ENCODE measurements around the gene DTX1.

The DTX1 gene

GRCh38 chr12:113071135-113072112, 14.9 kb downstream of the DTX1 start:
- DNase-seq (ENCODE audit: low read depth) = no peak

- no peak for DNase-seq (ENCODE audit: low read depth)
These were observed 15.6 kb downstream of the DTX1 start for GRCh38 chr12:113072136-113072535.

GRCh38 chr12:113073586-113073985, 17.1 kb downstream of the DTX1 start:
- DNase-seq (ENCODE audit: low read depth) = no peak

DNA sequence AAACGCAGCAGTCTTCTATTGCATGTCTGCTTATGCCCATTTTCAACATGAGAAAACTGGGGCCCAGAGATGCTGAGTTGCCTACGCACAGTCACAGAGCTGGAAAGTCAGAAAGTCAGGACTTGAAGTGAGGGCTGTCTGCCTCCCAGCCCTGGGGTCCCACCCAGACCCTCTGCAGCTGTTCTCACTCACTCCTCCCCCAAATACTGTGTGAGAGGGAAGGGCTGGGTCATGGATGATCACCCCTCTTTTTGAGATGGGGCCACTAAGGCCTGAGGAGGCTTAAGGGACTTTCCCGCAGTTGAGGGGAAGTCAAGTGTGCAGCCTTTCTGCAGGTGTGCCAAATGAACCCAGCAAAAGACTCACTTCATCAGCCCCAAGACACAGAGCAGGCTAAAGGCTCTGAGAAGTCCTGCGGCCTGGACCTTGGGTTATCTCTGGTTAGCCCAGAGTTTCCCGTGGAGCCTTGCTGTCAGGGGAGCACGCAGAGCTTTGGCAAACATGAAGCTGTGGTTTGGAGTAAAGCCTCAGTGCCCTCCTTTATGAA, 18.7 kb downstream of the DTX1 start:
- DNase-seq (ENCODE audit: low read depth) = no peak

DNA sequence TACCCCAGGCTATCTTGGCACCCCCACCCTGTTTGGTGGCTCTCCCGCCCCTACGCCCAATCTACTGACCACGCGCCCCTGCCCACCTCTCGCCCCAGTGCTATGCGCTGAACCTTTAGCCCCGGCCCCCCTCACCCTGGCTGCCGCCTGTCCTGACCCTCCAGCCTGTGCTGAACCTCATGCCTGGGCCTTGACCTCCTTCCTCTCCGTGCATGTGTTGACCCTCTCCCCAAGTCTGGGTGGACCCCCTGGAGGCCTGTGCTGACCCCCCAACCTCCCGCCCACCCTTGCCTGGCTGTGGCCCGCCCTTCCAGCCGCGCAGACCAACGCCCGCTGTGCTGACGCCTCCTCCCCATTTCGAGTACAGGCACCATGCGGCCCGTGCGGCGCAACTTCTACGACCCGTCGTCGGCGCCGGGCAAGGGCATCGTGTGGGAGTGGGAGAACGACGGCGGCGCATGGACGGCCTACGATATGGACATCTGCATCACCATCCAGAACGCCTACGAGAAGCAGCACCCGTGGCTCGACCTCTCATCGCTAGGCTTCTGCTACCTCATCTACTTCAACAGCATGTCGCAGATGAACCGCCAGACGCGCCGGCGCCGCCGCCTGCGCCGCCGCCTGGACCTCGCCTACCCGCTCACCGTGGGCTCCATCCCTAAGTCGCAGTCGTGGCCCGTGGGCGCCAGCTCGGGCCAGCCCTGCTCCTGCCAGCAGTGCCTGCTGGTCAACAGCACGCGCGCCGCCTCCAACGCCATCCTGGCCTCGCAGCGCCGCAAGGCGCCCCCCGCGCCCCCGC, 20.7 kb downstream of the DTX1 start:
- DNase-seq (ENCODE audit: low read depth) = no peak

DNA sequence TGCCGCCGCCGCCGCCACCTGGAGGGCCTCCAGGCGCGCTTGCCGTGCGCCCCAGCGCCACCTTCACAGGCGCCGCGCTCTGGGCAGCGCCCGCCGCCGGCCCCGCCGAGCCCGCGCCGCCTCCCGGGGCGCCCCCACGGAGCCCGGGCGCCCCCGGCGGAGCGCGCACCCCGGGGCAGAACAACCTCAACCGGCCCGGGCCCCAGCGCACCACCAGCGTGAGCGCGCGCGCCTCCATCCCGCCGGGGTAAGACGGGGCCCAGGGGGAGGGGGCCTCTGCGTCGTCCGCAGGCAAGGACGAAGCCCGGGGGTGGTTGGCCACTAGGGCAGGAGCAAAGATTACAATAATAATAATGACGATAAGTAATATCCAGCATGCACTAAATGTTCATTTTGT, 21.3 kb downstream of the DTX1 start:
- DNase-seq (ENCODE audit: low read depth) = no peak

GRCh38 chr12:113081873-113082272, 25.3 kb downstream of the DTX1 start:
- no peak for DNase-seq (ENCODE audit: low read depth)

GRCh38 chr12:113082486-113083148, 26.1 kb downstream of the DTX1 start:
- no peak for DNase-seq (ENCODE audit: low read depth)

GRCh38 chr12:113083863-113084435, 27.4 kb downstream of the DTX1 start:
- no peak for DNase-seq (ENCODE audit: low read depth)

DNA sequence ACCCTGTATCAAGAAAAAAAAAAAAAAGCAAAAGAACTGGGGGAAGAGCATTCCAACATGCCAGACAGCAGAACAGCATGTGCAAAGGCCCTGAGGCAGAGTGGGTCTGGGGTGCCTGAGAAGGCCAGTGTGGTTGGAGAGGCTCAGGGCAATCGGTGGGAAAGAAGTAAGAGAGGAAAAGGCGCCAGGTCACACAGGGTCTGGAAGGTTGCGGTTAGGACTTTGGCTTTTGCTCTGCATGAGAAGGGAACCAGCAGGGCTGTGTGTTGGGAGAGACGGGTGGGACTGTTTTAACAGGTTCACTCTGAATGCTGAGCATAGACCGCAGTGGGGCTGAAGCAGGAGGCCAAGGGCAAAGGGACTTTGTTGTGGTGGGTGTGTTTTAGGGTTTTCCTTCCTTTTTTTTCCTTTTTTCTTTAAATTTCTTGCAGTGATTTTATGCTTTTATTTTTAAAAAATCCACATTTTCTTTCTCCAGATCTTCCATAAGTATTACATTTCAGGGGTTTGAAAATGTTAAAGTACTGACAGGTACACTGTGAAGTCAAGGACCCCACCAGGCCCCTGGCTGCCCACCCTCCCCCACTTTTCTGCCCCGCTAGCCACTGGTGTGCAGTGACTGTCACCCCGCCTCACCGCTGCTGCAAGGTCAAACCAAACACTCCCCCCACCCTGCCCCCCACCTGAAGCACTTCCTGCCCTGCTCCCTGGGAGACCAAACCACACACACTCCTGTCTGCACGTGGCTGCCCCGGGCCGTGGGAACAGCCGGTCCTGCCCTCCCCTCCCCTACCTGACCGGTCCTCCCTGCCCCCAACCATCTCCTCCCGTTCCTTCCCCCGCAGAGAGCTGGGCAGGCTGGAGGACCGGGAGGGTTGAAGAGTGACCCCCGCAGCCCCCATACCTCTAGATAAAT, 30.0 kb downstream of the DTX1 start:
- no peak for DNase-seq (ENCODE audit: low read depth)

DNA sequence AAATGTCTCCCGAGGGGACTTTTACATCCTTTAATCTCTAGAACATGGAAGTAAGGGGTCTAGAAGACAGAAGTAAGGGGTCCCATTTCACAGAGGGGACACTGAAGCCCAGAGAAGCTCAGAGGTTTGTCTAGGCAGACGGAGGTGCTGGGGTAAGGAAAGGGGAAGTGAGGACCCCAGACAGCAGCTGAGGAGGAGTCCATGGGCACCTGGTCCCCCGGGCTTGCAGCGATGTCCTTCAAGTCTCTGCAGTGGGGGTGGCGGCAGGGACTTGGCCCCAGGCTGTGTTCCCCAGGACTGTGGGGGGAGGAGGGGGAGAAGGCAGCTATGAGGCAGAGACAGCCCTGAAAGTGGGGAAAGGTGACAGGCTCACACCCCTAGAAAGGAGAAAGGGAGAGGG, 30.7 kb downstream of the DTX1 start:
- DNase-seq (ENCODE audit: low read depth) = no peak

- no peak for DNase-seq (ENCODE audit: low read depth)
These were observed 31.5 kb downstream of the DTX1 start for GRCh38 chr12:113088037-113088436.

GRCh38 chr12:113088971-113089756, 32.6 kb downstream of the DTX1 start:
- DNase-seq (ENCODE audit: low read depth) = no peak

- DNase-seq (ENCODE audit: low read depth) = no peak
These were observed 33.3 kb downstream of the DTX1 start for GRCh38 chr12:113089839-113090238.

GRCh38 chr12:113090740-113091139, 34.2 kb downstream of the DTX1 start:
- no peak for DNase-seq (ENCODE audit: low read depth)

DNA sequence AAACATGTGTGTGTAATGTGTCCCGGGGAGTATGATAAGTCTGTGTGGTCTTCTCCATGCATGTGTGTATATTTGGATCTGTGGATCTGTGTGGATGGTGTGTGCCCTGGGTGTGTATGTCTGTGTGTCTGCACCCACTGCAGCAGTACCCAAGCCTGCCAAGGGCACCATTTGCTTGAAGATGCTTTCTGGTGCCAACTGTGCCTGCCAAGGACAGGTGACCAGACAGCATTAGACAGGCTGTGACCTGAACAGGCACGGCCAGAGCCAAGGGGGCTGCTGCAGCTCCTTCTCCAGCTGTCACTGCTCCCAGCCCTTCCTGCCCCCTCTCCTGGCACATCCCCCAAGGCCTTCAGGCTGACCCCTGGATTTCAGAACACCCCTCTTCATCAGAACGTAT, 35.0 kb downstream of the DTX1 start:
- no peak for DNase-seq (ENCODE audit: low read depth)

GRCh38 chr12:113092607-113093408, 36.3 kb downstream of the DTX1 start:
- DNase-seq (ENCODE audit: low read depth) = no peak

DNA sequence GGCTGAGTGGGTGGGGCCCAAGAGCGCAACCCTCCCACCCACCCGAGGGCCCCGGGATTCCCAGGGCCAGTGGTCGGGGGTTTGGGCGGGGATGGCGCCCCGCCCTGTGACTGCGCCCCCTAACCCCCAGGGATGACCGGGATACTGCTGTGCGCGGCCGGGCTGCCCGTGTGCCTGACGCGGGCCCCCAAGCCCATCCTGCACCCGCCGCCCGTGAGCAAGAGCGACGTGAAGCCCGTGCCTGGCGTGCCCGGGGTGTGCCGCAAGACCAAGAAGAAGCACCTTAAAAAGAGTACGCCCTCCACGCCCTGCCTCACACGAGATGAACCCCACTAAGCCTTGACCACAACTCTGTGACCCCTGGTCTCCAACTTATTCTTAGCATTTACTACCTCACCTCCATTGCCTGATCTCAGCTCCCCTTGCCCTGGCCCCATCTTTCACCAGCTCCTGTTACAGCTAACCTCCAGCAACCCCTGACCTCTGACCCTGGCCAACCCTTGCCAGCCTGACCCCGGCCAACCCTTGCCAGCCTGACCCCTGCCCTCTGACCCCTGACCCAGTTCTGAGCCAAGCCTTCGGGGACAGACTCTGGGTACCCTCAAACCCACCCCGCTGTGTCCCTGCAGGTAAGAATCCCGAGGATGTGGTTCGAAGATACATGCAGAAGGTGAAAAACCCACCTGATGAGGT, 37.0 kb downstream of the DTX1 start:
- no peak for DNase-seq (ENCODE audit: low read depth)
